OCI-M1 (cell line): ENCODE measurements around the gene PHLPP2.
"Not testable (repeated sequence)": the region's sequence is repeated elsewhere in the genome, so short reads cannot be mapped to it uniquely, and the experiment has no call there.

Source experiments
- DNase-seq: peaks from one replicate; lab custom pipeline; 2025; lab: John Stamatoyannopoulos, UW

The PHLPP2 gene

DNA sequence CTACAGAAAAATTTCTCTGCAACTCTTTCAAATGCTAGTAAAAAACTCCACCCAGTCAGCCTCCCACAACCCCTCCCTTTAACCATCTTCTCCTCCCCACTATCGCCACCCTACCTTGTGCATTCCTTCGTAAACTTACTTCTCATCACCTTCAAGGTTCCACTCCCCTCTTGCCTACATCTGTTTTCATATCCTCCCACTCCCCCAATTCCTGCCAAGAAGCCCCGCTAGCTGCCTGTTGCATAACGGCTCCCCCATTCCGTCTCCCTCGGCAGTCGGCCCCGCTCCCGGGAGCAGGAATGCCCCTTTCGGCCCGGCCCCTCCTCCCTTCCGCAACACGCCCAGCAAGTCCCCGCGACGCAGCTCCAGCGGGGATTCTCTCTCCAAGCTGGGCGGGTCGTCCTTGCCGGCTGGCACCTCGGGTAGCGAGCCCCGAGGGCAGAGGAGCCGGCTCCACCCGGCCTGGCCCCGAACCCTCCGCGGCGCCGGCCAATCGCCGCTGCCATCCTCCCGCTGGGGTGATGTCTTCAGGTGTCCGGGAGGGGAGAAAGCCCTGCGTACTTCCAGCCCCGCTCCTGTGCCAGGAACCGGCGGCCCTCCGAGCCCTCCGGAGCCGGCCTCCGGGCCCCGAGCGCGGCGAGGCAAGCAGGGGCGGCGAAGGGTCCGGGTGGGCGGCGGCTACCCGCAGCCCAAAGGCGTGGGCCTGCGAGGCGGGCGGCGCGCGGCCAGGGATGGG is 1.5 kb downstream of the PHLPP2 start:
- peak; percentile 67 for DNase-seq

DNA sequence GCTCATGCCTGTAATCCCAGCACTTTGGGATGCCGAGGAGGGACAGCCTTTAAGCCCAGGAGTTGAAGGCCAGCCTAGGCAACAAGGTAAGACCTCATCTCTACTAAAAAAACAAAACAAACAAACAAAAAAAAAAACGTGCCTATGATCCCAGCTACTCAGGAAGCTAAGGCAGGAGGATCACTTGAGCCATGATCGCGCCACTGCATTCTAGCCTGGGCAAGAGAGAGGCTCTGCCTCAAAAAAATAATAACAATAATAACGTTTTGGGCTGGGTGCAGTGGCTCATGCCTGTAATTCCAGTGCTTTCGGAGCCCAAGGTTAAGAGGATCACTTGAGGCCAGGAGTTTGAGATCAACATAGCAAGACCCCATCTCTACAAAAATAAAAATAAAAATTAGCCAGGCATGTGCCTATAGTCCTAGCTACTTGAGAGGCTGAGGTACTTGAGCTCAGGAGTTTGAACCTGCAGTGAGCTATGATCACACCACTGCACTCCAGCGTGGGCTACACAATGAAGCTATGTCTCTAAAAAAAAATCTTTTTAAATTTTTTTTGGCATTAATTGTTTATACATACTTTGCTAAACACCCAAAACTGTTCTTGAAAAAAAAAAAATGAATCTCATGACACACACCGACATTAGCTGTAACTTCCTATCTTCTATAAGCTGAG is 3.3 kb downstream of the PHLPP2 start:
- DNase-seq = no peak

DNA sequence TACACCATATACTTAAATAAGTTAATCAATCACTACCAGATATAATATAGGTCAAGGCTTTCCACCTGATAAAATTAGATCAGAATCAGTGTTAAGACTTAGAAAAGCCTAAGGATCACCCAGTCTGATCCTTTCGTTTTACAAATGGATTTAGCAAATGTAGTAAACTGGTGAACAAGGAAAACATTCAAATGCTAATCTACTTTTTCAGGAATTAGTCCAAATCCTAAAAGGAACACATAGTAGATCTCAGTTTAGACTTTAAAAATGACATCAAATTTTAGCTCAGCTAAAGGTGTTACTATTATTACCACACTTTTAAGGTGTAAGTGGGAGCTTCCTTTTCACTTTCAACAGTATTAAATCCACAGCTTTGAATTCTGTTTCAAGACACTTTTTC is 12.0 kb downstream of the PHLPP2 start:
- no peak for DNase-seq

DNA sequence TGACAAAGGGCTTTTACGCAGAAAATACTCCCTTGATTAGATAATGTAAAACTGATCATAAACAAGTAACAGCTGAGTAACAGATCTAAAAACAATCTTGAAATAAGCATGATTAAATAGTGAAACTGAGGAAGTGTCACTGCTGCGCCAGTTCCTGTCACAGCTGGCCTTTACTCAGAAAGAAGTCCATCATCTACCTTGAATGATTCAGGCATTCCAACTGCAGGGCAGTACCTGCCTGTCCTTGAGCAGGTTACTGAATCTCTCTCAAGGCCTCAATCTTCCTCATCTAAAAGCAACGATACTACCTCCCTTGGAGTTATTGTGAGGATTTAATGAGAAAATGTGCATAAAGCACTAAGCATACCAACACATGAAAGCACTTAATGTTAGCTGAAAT is 12.7 kb downstream of the PHLPP2 start:
- DNase-seq = no peak

DNA sequence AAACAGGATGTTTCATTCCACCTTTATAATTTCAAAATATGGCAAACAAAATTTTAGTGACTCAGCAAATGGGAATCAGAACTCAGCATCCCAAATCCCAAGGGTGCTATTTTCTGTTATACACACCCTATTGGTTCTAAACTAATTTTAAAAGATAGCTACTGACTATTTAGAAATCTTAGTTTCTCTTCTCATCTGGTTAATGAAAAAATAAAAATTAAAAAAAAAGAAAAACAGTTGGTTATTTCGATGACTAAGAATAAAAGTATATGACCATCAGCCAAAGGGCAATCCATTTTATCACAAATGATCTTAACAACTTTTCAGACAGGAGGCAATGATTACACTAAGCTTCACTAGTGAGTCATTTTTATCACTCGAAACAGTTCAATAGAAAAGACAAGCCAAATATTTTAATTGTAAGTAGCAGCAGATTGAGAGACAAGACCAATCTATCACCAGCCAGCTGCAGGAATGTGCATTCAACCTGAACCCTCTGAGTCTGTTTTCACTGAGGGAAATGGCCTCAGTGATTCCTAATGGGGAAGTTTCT is 15.2 kb downstream of the PHLPP2 start:
- no peak for DNase-seq

DNA sequence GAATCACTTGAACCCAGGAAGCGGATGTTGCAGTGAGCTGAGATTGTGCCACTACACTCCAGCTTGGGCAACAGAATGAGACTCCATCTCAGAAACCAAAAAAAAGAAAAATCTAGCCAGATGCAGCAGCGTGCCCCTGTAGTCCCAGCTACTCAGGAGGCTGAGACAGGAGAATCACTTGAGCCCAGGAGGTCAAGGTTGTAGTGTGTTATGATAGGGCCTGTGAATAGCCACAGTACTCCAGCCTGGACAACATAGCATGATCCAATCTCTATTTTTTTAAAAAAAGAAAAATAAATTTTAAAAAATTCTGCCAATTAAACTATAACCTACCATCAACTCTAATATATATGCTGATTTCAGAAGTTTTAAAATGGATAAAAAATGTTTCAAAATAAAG is 15.8 kb downstream of the PHLPP2 start:
- no peak for DNase-seq

DNA sequence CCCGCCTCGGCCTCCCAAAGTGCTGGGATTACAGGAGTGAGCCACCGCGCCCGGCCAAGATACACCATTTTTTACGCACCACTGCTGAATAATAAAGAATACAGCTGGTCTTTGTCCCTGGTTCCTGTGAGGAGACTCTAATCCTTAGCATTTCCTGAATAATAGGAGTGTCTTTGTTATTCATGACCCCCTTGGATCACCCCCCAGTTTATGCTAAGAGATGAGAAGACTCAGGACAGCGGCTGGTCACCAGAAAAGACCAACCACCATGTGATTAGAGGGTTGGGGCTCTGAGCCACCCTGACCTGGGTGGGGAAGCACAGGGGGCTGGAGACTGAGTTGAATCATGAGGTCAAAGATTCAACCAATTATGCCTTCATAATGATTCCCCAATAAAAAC is 17.3 kb downstream of the PHLPP2 start:
- no peak for DNase-seq

DNA sequence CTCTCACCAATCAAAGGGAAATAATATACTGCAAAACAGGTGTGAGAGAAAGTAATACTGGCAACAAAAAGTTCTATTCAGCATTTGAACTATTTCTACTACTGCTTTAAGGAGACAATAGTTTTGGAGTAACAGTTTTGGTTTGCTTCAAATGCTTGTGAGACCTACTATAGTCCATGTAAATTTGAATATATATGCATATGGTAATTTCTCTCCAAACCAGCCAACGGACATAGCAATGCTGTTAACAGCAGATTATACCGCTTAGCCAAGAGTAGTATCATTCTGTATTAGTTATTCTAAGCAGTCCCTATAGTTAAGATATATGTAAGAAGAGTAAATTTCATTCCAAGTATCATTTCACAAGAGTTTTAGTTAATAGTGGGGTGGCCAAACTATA is 18.5 kb downstream of the PHLPP2 start:
- DNase-seq = no peak

DNA sequence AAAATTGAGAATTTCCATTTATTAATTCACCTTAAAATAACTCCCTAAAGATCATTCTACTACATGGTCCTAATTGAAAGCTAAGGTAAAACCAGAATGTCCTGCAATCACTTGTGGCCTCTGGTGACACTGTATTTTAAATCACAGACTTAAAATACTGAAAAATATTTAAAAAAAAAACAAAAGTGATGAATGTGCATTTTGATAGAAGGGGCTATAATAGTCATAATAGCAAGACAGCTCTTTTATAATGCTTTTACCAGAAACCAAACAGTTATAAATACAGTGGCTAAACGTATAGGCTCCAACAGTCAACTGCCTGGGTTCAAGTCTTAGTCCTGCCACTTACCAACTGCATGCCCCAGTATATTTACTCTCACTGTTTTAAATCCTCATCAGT is 21.2 kb downstream of the PHLPP2 start:
- no peak for DNase-seq

DNA sequence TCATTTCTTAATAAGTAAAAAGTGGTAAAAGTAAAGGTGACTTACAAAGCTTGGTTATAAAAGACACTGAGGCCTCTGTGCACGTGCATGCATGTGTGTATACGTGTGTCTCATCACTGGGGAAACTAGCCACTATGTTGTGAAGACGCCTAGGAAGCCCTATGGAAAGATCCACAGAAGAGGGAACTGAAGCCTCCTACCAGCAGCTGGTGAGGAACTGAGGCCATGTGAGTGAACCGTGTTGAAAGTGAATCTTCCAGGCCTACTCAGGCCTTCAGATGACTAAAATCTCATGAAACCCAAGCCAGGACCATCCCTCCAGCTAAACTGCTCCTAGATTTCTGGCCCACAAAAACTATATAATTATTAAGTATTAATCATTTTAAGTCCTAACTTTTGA is 23.7 kb downstream of the PHLPP2 start:
- DNase-seq = no peak

DNA sequence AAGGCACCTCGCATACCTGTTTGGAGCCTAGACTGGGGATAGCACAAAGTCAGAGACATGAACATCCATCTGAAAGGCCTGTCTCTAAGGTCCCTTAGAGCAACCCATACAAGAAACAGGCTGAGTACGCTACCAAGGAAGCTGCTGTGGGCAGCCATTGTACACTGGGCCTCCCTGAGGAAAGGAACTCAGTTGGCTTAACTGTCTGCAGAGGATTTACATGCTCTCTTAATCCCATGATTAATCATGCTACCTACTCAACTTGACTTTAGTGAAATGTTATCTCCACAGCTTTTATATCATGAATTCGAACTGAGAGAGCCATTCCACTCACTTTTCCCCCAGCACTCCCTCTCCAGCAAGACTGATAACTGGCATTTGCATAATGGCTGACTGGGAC is 26.0 kb downstream of the PHLPP2 start:
- no peak for DNase-seq

DNA sequence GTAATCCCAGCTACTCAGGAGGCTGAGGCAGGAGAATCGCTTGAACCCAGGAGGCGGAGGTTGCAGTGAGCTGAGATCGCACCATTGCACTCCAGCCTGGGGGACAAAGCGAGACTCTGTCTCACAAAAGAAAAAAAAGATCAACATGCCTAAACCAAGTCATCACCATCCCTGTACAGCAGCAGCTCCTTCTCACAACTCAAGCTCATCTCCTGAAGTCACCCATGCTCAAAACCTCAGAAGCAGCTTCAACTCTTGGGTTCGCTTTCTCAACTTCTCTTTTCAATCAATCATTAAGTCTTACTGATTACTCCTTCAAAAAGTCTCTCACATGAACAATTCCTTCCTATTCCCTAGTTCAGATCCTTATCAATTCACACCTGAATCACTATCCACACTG is 31.3 kb downstream of the PHLPP2 start:
- no peak for DNase-seq

DNA sequence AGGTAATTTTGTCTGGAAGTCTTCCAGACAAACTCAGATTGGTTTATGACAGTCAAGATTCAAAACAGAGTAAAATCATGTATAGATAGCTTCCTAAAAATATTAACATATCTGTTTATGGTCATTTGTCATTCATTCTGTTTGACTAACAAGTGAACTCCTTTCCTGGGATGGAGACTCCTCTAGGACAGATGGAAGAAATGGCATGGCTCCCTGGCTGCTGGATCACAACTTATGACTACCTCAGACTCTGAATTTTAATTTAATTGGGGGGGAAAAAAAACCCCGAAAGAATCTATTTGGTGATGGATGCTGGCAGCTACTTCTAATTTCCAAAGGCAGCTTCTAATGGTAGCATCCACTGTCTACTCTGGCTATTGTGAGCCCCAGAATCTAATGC is 34.6 kb downstream of the PHLPP2 start:
- DNase-seq = no peak

DNA sequence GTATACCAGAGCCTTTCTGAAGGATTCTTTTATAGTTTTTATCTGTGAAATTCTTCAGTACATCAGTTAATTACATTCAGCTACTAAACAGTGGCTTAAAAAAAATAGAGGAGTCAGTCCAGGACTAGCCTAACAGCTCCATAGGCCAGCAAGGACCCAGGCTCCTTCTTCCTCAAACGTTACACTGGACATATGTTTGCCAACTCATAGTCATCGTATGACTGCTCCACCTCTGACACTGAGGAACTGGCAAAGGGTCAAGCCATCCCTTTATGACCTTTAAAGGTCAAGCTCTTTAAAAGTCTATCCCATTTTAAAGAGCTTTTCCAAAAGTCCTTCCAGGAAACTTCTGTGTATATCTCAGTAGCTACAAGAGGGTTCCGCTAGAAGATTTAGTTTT is 36.6 kb downstream of the PHLPP2 start:
- DNase-seq = no peak

DNA sequence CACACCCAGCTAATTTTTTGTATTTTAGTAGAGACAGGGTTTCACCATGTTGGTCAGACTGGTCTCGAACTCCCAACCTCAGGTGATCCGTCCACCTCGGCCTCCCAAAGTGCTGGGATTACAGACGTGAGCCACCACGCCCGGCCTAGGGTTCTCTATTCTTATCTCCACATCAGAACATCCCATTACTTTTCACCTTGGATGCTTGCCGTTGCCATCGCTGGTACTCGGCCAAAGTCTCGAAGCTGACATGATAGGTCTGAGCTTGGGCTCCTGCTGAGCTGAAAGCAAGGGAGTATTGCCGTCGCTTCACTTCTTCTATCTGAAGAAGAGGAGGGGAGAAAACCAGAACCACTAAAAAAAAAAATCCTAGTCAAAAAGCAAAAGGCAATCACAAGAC is 40.2 kb downstream of the PHLPP2 start:
- not testable (repeated sequence) for DNase-seq

DNA sequence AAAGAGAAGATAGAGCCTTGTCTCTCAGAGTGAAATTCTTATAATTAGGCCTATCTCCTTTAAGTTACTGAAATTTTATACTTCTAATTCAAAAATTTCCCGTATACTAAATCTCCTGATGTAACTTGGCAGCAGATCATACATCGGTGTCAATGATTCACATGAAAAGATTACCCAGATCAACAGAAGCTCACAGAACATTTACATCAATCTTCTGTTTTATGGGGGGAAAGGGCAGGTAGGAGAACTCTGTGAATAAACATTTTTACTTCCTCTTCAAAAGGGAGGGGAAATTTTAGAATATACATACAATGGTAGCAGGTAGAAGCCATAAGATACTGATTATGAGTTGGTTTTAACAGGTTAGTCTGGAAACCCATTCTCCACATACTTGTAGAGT is 43.1 kb downstream of the PHLPP2 start:
- DNase-seq = no peak

DNA sequence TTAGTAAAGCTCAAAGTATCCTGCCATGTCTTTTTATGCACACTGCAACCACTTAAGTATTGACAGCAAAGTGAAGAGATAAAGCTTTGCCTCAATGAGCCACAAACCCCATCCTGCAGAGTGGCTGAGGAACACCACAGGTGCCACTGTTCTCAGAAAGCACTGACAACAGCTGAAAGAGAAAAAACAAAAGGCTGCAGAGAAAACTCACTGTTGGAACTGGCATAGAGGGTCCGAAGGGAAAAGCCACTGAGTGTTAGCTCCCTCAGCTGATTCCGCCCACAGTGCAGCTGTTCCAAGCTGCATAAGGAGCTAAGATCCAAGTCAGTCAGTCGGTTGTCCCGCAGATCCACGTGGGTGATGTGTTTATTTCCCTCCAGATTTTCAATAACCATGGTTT is 48.3 kb downstream of the PHLPP2 start:
- no peak for DNase-seq

DNA sequence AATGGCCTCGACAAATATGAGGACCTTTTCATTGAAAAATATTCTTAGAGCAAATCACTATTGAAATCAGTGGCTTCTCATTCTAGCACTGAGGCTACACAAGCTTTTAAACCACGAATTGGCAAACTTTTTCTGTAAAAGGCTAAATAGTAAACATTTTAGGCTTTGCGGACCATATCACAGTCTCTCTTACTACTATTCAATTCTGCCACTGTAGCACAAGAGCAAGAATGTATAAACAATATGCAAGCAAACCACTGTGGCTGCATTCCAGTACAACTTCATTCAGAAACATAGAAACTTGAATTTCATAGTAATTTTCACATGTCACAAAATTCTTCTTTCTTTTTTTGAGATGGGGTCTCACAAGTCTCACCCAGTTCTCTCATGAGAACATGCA is 49.1 kb downstream of the PHLPP2 start:
- DNase-seq = no peak

DNA sequence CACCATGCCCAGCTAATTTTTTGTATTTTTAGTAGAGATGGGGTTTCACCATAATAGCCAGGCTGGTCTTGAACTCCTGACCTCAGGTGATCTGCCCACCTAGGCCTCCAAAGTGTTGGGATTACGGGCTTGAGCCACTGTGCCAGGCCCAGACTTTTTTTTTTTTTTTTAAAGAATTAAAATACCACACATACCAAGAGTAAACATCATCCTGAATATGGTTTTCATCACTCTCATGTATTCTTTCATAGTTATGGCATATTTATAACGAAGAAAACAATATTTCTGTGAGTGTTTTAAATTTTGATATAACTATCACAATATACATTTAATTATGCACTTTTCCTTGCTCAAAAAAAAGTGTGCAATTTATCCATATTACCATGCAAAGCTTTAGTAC is 50.3 kb downstream of the PHLPP2 start:
- DNase-seq = no peak

DNA sequence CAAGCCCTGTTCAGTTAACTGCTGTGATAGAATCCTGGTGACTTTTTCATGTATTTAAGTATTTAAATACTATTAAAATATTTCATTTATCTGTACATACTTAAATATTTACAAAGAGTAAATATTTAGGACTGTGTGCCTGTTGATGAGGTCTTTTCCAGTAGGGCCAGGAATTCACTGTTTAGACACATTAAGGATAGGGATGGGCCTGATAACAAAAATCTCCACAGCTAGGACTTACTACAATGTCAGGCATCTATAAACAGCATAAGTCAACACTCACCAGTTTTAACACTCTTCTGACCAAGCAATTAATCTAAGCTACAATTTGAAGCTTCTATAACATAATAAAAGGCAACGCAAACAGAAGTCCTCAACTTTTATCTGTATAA is 50.9 kb downstream of the PHLPP2 start:
- no peak for DNase-seq

DNA sequence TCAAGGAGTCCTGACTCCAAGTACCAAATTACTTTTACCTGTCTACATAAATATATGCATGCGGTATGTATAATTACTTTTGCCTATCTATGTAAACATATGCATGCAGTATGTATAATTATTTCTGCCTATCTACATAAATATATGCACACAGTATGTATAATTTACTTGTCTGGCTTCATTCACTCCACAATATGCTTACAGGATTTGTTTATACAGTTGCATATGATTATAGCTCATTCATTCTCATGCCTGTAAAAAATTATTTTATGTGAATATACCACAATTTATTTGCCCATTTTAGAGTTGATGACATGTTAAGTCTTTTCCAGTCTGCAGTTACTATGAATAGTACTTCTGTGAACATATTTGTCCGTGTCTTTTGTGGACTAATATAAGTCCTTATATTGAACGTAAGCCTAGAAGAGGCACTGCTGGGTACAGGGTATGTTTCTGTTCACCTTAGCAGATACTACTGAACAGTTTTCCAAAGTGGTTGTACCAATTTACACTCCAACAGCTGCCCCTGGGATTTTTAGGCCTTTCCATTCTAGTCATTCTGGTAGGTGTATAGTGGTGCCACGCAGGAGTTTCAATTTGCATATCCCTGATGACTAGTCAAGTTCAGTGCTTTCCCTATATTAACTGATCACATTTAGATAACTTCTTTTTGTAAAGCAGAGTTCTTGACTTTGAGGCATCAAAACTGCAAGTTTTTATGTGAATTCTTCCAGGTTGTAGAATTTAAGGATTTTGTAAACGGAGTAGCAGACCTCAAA is 51.5 kb downstream of the PHLPP2 start:
- no peak for DNase-seq

DNA sequence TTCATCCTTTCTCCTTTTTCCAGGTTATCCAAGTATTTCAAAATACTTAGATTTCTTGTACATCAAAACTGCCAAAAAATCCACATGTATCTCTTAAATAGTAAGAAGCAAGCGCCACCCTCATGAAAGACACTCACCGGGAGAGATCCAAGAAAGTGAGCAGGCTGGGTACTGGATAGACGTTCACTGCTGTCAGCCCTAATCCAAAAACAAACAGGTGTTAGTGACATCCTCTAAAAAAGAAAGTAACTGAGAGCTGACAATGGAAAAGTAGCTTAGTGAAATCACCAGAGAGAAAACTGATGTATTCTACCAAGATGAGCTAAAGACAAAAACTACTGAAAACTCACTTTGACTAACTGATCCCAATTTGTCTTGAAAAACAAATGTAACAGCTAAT is 52.4 kb downstream of the PHLPP2 start:
- DNase-seq = no peak

DNA sequence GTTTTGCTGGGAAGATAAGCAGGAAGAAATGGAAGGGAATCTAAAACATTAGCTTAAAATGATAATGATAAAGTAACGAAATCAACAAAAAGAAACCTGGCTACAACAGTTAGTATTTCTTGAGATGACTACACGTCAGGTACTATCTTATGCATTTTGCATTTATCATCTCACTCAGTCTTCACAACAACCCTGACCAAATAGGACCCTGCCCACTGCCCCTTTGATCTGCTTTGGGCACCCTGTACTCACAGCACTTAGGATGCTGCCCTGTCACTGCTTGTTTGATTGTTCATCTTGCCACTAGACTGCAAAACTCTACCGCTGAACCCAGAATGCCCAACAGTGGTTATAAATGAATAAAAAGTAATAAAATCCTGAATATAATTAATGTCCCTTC is 53.3 kb downstream of the PHLPP2 start:
- no peak for DNase-seq
